Muscle of leg (tissue), 11 donors: Measurements from ENCODE around the gene RBX1. TPM values are rescaled to one million over a fixed set of nuclear protein-coding genes. Genes with fewer than 3 reads are reported as not detected.

Experiments
- DNase-seq: peaks from one replicate; pipeline ENCODE4 v3.0.0; 2013
- H3K27ac ChIP-seq: one replicate; pipeline ENCODE4 v1.5.1; 2013; ENCODE audit warnings: mild to moderate bottlenecking, low read length, control low read depth
- H3K27me3 ChIP-seq: one replicate; pipeline ENCODE4 v1.6.1; 2013; ENCODE audit warnings: low read length; ENCODE audit not compliant: control insufficient read depth, insufficient read depth
- H3K36me3 ChIP-seq: one replicate; pipeline ENCODE4 v1.6.1; 2013; ENCODE audit warnings: low read length; ENCODE audit not compliant: control insufficient read depth, insufficient read depth
- H3K4me1 ChIP-seq: one replicate; pipeline ENCODE4 v1.6.1; 2013; ENCODE audit warnings: low read length; ENCODE audit not compliant: control insufficient read depth, insufficient read depth
- H3K4me3 ChIP-seq: one replicate; pipeline ENCODE4 v1.5.1; 2013; ENCODE audit warnings: low read length, control low read depth
- H3K9me3 ChIP-seq: replicated peaks from 2 replicates; pipeline ENCODE4 v1.6.1; 2013; ENCODE audit warnings: low read depth, low read length; ENCODE audit not compliant: control insufficient read depth
- WGBS: methylation state at CpG from one replicate; pipeline ENCODE4 v1.1.5; 2013; ENCODE audit warnings: missing lambda C conversion rate; ENCODE audit not compliant: insufficient coverage; 5-methylcytosine and 5-hydroxymethylcytosine counted together
- polyA plus RNA-seq, 8 donors: library from polyadenylated mRNA; unstranded; fragments of 120-200 nt; gene quantifications; one replicate each; pipeline versions ENCODE4 v1.2.1 to v1.2.3, GENCODE V29; 2013; ENCODE audit warnings: inconsistent platforms in 1 of 8, low replicate concordance in 1 of 8; ENCODE audit not compliant: insufficient read length in 8 of 8, insufficient read depth in 1 of 8
- total RNA-seq: library from RNA; stranded (reverse); fragments of 120-200 nt; gene quantifications from one replicate; pipeline ENCODE4 v1.2.4, GENCODE V29; 2013

RBX1 gene
- total and polyA plus RNA-seq, 9 donors: 66.1 to 79.8 (median 73.3) TPM

DNA sequence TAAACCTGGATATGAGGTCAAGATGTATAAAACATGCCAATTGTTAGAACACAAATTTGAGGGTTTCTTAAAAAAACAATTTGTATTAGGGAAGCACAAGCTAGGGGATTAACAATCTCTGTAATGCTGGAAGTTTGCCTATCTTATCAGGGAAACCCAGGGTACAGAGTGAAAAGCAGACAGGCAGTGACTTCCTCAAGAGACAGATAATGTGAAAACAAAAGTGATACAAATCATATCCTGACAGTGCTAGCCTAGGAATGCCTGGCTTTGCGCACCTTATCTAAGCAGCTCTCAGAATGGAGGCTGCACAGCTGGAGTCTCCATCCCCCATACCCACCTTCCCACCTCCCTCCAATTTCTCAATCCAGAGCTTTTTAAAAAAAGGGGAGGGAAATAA, 22.5 kb upstream of the RBX1 start:
- H3K36me3 ChIP-seq: peaks cover 34% of the 10 kb centered on the region
- no CpG with 5 or more reads among the region's 1 CpG for WGBS
- no peaks in the 10 kb centered on the region for H3K9me3 ChIP-seq
- H3K27me3 ChIP-seq: no peaks in the 10 kb centered on the region
- no peak for DNase-seq
- H3K4me3 ChIP-seq: no peak overlapping the region
- H3K4me1 ChIP-seq: no peaks in the 10 kb centered on the region
- H3K27ac ChIP-seq: no peak overlapping the region

GRCh38 chr22:40932396-40932795, 18.8 kb upstream of the RBX1 start:
- Histone ChIP-seq H3K27ac (no peak overlapping the region), H3K4me1 (no peaks in the 10 kb centered on the region), H3K27me3 (no peaks in the 10 kb centered on the region), H3K4me3 (no peak overlapping the region), H3K36me3 (peaks cover 16% of the 10 kb centered on the region), H3K9me3 (no peaks in the 10 kb centered on the region)
- WGBS: no CpG with 5 or more reads among the region's 2 CpGs
- DNase-seq: no peak

- Histone ChIP-seq H3K4me1 (no peaks in the 10 kb centered on the region), H3K27me3 (no peaks in the 10 kb centered on the region), H3K4me3 (no peak overlapping the region), H3K36me3 (peaks cover under 1% of the 10 kb centered on the region), H3K27ac (no peak overlapping the region), H3K9me3 (no peaks in the 10 kb centered on the region)
- no CpG with 5 or more reads among the region's 2 CpGs for WGBS
- DNase-seq: no peak
Measured at GRCh38 chr22:40939202-40939601, 12.0 kb upstream of the RBX1 start.

GRCh38 chr22:40951795-40952605, 822 bp downstream of the RBX1 start:
- Histone ChIP-seq H3K4me3 (peak overlapping the region; percentile 81), H3K27me3 (no peaks in the 10 kb centered on the region), H3K9me3 (no peaks in the 10 kb centered on the region), H3K27ac (peak overlapping the region; percentile 93), H3K4me1 (peaks cover 13% of the 10 kb centered on the region), H3K36me3 (peaks cover 20% of the 10 kb centered on the region)
- no peak for DNase-seq
- 2% methylated on average over 7 of the region's 21 CpGs for WGBS

- 60% methylated on average over 1 of the region's 2 CpGs for WGBS
- Histone ChIP-seq H3K27ac (no peak overlapping the region), H3K4me1 (peaks cover 13% of the 10 kb centered on the region), H3K27me3 (no peaks in the 10 kb centered on the region), H3K36me3 (peaks cover 31% of the 10 kb centered on the region), H3K4me3 (no peak overlapping the region), H3K9me3 (no peaks in the 10 kb centered on the region)
- DNase-seq: no peak
Measured at GRCh38 chr22:40953471-40953870, 2.3 kb downstream of the RBX1 start.

DNA sequence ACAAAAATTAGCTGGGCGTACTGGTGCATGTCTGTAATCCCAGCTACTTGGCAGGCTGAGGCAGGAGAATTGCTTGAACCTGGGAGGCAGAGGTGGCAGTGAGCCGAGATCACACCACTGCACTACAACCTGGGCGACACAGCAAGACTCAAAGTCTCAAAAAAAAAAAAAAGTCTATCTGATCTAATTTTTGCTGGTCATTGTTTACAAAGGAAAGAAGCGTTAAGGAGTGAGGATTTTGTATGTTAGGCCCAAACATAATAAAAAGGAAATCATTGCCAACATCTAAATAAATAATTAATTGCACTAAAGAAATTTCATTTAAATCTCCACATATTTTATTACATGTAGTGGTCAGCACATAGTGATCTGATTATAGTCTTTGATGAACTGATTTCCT, 2.9 kb downstream of the RBX1 start:
- no peak for DNase-seq
- WGBS: no CpG with 5 or more reads among the region's 4 CpGs
- H3K9me3 ChIP-seq: no peaks in the 10 kb centered on the region
- peaks cover 38% of the 10 kb centered on the region for H3K36me3 ChIP-seq
- H3K27me3 ChIP-seq: no peaks in the 10 kb centered on the region
- H3K4me1 ChIP-seq: peaks cover 13% of the 10 kb centered on the region
- no peak overlapping the region for H3K4me3 ChIP-seq
- no peak overlapping the region for H3K27ac ChIP-seq

DNA sequence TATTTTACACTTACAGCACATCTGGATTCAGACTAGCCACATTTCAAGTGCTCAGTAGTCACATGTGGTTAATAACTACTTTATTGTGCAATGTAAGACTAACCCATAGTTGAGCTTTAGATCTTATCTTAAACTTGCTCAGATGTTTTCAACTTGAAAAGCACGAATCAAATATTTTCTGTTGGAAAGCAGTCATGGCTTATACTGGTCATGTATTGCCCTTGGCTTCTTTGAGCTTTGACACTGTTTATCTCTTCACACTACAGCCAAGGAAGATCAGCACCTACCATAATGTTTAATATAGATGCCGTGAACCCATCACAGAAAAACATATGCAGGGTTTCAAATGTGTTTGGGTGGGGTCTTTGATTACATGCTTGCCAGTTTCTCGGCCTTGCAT, 4.4 kb downstream of the RBX1 start:
- Histone ChIP-seq H3K27me3 (no peaks in the 10 kb centered on the region), H3K4me1 (peaks cover 10% of the 10 kb centered on the region), H3K9me3 (no peaks in the 10 kb centered on the region), H3K27ac (no peak overlapping the region), H3K4me3 (no peak overlapping the region), H3K36me3 (peaks cover 38% of the 10 kb centered on the region)
- DNase-seq: no peak
- no CpG with 5 or more reads among the region's 3 CpGs for WGBS

- Histone ChIP-seq H3K36me3 (peaks cover 45% of the 10 kb centered on the region), H3K9me3 (no peaks in the 10 kb centered on the region), H3K4me1 (peaks cover 10% of the 10 kb centered on the region), H3K4me3 (no peak overlapping the region), H3K27ac (no peak overlapping the region), H3K27me3 (no peaks in the 10 kb centered on the region)
- DNase-seq: no peak
- WGBS: 86% methylated on average over 4 of the region's 7 CpGs
Measured at GRCh38 chr22:40957601-40958000, 6.4 kb downstream of the RBX1 start.

DNA sequence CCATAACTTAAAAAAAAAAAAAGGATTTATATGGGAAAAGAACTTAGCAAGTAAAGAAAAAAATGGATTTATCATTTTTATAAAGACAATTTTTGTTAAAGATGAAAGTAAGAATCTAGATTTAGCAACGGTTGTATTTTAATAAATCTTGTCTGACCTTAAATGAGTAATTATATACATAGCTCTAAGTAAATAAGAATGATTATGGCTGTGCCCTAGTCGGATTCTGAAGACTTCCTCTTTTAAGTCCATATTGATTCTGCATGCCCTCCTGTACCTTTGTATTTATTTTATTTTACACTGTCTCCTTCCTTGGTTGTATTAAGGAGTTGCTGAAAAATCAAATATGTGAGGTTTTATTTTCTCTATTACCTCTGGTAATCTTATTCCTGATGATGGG, 7.1 kb downstream of the RBX1 start:
- H3K27me3 ChIP-seq: no peaks in the 10 kb centered on the region
- no CpG with 5 or more reads among the region's 2 CpGs for WGBS

GRCh38 chr22:40960145-40960544, 9.0 kb downstream of the RBX1 start:
- Histone ChIP-seq H3K36me3 (peaks cover 51% of the 10 kb centered on the region), H3K27ac (no peak overlapping the region), H3K4me3 (no peak overlapping the region), H3K27me3 (no peaks in the 10 kb centered on the region), H3K9me3 (no peaks in the 10 kb centered on the region), H3K4me1 (no peaks in the 10 kb centered on the region)
- no peak for DNase-seq
- WGBS: no CpG with 5 or more reads among the region's 2 CpGs

More for the DNA sequence above, 7.1 kb downstream of the RBX1 start:
- peaks cover 43% of the 10 kb centered on the region for H3K36me3 ChIP-seq
- no peaks in the 10 kb centered on the region for H3K9me3 ChIP-seq
- no peak for DNase-seq
- H3K4me1 ChIP-seq: peaks cover 3% of the 10 kb centered on the region
- H3K27ac ChIP-seq: no peak overlapping the region
- H3K4me3 ChIP-seq: no peak overlapping the region
